Measurements from ENCODE around the gene HEBP2.
"Not testable (repeated sequence)": the region's sequence is repeated elsewhere in the genome, so short reads cannot be mapped to it uniquely, and the experiment has no call there.

Gene HEBP2

DNA sequence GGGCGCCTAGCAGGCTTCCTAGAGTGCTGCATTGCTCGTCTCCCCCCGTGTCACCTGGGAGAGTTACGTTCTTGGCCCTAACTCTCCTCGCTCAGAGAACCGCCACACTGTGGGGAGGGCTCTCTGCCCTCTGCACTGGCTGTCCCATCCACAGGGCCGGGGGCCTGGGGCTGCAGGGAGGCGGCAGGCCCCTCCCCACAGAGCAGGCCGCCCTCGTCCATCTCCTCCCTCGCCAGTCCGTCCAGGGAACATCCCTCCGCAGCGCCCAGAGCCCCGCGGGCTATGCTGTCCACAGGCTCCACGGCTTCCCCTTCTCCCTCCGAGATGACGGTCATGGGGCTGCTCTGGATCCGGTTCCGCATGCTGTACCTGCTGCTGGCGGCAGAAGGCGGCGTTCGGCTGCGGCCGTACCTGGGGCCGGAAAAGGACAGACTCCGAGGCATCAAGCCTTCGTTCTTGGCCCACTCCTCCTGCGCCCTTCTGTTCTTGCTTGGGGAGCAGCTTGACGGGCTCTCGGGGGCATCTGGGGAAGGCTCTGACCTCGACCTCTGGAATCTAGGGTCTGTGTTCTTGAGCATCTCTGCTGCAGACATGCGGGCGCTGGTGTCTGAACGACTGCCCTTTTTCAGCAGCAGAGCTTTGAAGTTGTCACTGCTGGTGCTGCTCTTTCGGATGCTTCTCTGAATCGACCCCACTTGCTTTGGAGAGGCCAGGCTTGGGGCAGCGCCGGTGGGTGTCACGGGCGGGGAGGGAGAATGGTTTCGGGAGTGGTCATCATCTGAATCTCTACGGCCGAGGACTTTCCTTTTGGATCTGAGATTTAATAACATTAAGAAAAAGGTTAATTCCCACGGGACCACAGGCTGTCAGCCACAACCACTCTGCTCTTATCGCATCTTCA, 20.2 kb downstream of the HEBP2 start:
- DNase-seq (ENCODE audit: low spot score), result no peak

DNA sequence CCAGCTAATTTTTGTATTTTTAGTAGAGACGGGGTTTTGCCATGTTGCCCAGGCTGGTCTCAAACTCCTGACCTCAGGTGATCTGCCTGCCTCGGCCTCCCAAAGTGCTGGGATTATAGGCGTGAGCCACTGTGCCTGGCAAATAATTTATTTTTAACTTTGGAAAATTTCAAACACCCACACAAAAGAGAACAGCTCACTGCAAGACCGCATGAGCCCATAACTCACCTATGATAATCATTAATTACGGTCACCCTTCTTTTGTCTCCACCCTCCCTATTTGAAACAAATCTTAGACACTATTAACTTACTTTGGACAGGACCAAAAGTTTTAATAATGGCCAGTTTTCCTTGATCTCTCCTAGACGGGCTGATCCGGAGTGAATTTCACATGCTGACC, 21.2 kb downstream of the HEBP2 start:
- not testable (repeated sequence) for DNase-seq (ENCODE audit: low spot score)

DNA sequence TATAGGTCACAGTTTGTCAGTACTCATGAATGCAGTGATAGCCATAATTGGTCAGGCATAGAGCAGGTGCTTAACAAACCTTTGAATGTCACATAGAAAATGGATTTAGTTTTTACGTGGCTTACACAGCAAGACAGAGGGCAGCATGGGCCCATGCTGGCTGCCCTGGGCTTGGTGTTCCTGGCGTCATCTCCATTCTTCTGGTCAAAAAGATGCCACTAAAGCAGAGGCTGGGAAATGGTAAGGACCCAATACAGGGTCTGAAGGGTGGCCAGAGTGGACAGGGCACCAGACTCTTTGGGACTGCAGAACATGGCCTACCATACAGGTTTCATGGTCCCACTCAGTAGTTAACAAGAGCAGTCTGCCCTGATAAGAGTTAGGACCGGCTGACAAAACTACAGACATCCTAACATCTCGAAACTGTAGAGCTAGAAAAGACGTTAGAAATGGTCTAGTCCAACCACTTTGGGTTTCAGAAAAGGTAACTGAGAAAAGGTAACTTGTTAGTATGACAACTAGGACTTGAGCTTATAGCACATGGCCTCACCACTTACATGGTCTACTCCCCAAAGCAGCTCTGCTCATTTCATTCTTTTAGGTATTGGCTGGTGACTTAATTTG, 22.6 kb downstream of the HEBP2 start:
- DNase-seq (ENCODE audit: low spot score), result no peak

DNA sequence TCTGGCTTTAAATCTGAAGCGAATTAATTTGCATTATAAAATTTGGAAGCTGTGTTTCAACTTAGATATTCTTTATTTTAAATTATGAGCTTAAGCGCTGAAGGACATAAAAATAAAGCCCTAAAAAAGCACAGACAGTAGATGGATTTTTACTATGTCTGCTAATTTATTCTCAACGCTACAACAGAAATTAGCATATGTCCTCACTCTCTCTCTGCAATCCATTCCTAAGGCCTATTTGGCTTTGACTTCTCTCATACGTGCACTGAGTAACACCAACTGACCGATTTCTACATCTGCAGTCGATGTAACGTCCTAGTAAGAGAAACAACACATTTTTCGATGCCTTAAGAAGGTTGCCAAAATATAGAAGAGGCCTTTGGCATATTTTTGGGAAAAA, 23.7 kb downstream of the HEBP2 start:
- DNase-seq (ENCODE audit: low spot score), result peak; percentile 39

DNA sequence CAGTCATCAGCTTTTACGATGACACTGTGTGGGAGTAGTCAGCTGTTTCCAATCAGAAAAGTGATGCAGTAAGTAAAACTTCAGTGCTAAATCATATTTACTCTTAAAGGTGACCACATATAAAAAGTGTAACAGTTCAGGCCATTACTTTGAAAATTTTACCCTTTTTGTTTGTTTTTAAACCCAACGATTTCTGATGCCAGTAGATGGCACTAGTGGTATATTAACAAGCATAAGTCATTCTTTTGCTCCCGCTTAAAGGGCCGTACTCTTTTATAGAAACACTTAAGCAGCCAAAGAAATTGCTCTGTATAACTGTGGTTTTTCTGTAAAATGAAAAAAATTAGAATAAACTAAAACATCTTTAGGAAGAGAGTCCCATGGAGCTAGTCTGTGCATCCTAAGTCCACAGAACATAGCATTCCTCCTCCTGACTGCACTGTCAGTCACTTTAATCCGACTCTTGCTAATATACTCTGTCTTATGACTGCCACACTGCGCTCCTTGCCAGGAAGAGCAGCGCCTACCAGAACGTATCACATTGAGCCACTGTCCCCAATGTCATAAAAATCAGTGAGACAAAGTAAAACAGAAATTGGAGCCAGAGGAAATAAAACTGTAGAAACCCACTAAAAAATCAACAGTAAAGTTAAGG, 25.0 kb downstream of the HEBP2 start:
- DNase-seq (ENCODE audit: low spot score), result peak; percentile 87

DNA sequence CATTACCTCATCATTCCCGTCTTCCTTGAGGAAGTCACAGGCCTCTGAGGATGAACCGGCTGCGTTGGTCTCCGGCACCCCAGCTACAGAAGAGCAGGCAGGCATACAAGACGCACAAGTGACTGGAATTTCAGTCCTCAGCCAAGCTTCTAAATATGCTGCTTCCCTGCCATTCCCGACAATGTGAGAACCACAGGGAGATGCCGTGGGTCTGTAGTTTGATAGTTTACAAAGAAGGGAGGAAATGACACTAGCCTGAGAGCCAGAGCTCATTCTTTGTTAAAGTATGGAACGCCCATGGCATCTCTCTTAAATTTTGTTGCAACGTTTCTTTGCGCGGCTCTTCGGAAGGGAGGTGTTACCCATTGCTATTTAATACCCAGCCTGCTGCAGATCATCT, 25.7 kb downstream of the HEBP2 start:
- no peak for DNase-seq (ENCODE audit: low spot score)

DNA sequence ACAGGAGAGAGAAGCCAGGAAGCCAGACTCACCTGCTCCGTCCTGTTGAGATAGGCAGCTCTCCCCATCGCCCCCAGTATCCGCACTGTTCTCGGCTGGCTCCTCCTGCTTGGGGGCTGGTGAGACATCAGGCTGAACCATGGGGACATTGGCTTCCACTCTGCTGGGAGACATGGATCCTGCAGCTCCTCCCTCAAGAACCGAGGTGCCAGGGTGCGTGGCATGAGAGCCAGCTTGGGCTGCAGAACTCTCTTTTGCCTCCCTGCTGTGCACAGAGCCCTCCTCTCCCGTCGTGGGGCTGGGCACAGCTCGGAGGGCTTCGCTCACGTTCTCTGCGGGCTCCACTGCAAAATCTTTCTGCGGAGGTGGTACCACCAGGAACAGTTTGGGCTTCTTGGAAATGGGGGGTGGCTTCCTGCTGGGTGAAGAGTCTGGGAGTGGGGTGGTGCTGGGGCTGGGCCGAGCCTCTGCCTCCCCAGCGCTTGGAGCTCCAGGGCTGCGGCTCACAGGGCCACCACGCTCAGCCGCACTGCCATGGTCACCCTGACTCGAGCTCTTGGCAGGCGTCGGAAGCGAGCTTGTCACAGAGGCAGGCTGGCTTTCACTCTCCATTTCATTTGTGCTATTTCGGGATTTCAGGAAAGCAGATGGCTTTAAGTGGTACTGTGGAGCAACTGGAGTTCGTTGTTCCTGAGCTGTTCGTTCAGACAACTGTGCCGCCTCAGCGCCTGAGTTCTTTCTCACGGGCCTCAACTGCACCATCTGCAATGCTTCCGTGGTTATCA, 26.5 kb downstream of the HEBP2 start:
- DNase-seq (ENCODE audit: low spot score), result peak; percentile 90

DNA sequence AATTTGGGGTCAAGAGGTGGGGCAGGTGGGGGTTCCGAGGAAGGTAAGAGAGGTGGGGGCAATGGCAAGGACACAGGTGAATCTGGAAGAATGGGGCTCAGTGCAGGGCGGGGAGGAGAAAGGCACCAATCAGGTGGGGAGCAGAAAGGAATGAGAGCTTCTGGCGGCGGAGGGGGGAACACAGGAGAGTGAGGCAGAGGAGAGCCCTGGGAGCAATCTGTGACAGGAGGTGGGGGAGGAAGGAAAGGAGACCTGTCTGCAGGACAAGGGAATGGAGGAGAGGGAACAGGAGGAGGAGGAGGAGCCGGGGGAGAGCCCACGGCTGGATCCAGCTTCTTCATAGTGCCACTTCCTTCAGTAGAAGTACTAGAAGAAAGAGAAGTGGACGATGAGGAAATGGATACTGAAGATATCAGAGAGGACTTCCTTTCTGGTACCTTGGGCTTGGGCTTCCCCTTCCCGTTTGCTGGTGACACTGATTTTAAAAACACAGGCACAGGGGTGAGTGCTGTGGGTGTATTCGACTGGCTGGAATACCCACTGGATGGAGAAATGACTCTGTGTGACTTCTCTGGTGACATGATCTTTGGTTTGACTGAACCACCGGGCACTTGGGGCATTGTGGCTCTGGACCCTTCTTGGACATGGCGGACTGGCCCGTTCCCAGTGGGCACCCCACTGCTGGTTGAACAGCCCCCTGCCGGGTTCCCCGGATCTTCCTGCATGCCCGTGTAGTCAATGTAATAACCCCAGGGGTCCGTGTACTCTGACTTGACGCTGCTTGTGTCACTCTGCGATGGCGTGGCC, 27.4 kb downstream of the HEBP2 start:
- DNase-seq (ENCODE audit: low spot score), result peak; percentile 75

DNA sequence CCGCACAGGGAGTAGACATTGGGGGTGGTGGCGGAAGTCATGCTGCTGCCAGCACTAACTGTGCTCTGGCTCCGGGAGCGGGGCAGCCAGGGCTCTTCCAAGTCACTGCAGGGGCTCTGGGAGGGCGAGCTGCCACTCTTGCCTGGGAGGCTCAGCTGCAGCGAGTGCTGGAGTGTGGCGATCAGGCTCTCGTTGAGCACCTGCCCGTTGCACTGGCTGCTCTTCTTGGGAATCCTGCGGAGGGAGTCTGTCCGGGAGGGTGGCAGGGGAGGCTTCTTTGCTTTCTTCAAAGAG, 28.0 kb downstream of the HEBP2 start:
- peak; percentile 79 for DNase-seq (ENCODE audit: low spot score)

DNA sequence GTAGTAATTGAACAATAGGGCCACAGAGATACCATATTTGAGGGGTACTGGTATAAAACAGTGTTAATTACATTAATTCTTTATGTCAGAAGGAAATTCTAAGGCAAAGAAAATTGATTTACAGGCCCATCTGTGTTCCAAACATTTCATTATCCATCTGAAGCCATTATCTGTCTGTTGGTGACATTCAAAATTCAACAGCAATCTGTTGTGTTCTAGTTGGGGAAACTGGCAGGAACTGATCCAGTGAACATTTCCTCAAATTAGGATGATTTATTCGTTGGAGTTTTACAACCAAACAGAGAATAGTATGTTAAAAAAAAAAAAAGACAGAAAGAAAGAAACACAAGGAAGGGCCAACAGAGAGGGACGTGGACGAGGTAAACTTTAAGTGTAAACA, 30.1 kb downstream of the HEBP2 start:
- DNase-seq (ENCODE audit: low spot score), result no peak

DNA sequence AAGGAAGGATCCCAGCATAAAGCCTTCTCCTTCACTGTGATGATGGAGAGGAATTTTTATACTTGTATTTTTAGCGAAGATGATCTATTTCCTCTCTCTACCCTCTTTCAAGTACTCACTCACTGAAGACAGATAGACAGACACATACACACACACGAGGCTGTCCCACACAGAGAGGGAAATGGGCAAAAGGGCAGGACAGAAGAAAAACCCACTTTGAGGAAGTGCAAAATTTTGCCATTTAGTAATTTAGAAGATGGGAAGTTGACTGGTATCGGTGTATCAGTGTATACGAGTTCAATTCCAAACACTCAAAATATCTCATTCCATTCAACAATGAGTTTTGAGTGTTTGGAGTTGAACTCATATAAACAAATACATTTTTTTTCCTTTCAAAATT, 30.9 kb downstream of the HEBP2 start:
- DNase-seq (ENCODE audit: low spot score), result no peak

DNA sequence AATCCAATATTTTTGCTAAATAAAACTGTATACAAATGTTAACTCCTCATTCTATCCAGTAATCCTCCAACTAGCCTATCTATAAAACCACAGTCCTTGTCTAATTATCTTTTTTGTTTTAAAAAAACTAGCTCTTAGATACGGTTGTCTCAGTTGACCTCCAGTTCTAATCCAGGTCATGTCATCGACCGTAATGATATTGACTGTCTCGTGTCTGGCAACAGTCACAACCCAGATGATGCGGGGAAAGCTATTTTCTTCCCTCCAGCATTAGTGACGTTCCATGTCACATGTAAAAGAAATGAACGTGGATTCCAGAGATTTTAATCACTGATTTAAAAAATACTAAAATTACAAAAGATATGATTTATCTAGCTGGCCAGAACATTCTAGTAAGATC, 35.5 kb downstream of the HEBP2 start:
- DNase-seq (ENCODE audit: low spot score), result no peak

DNA sequence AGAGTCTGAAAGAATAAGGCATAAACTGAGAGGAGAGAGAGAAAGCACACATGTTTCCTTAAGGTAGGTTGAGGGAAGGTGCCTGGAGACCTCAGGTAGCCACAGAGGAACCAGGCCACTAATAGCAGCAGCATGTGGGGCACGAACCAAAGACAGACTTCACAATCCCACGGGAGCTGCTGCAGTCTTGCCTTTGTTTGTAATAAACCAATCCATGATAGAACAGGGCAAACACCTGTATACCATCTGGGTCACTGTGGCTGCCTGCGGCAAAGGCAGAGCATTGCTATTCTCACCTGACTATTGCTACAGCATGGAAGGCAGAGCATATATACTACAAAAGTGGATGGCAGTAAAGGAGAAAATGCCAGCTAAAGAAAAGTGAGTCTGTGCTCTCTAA, 36.3 kb downstream of the HEBP2 start:
- no peak for DNase-seq (ENCODE audit: low spot score)

DNA sequence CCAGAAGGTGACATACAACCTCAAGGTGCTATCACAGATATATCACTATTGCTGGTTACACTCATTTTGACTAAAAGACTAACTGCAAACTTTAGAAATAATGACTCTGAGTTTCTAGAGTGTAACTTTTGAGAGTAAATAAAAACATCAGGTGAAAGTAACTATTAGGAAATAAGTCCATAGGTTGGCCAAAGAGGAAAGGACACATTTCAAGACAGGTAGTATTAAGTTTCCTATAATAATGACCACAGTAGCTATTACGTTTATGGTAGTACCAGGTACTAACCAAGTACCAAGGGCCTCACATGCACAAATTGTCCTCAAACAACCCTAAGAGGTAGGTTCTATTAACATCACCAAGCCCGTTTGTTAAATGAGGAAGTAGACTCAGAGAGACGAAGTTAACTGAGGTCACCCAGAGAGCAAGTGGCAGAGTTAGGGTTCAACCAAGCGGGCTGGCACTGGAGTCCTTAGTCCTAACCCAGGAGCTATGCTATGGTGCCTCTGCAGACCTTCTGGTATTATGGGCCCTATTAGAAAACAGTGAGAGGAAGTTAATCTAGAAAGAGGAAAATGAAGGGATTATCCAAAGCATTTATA, 36.8 kb downstream of the HEBP2 start:
- DNase-seq (ENCODE audit: low spot score), result no peak

DNA sequence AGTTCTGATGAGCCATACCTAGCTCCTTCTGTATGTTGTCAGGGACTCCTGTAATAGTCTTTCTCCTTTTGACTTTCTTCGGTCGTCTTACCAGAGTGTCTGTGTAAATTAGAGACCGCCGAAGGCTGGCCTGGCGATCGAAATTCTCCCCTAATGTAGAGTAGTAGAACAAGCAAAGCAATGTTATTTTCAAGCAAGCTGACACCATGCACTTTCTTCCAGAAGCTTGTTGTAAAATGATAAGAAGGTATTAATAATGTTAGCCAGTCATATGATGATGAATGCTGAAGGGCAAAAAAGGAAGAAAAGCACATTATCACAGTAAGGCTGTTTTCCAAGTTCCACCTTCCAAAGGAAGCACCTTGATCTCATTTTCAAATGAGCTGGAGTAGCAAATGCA, 37.9 kb downstream of the HEBP2 start:
- no peak for DNase-seq (ENCODE audit: low spot score)

DNA sequence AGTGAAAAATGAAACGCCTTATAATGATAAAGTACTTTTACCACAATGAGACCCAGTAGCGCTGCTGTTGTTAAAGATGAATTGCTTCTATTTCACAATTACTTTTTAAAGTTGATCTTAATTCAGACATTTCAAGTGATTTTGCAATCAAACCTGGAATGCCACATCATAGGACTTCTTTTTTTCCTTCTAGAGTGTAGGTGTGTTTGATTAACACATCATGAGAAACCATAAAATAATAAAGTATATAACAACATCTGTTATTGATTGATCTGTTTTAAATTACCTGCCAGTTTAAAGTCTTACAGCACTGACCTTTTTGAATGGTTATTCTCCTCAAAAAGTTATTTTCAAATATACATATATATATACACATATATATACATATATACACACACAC, 38.6 kb downstream of the HEBP2 start:
- no peak for DNase-seq (ENCODE audit: low spot score)

DNA sequence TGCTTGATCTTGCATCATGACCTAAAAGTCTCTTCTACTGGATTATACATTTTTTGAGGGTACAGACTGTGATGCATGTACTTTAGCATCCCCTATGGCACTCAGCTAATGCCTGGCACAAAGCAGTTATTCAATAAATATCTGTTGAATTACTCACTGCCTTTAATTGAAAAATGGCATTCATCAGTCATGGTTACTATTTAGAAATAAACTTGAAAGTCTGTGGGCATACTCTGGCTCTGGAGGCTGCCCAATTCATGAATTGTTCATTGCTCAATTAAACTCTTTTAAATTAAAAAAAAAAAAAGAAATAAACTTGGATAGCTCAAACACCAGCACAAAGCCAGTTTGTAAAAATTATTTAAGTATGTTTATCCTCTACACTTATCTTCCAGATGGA, 40.0 kb downstream of the HEBP2 start:
- DNase-seq (ENCODE audit: low spot score), result no peak

DNA sequence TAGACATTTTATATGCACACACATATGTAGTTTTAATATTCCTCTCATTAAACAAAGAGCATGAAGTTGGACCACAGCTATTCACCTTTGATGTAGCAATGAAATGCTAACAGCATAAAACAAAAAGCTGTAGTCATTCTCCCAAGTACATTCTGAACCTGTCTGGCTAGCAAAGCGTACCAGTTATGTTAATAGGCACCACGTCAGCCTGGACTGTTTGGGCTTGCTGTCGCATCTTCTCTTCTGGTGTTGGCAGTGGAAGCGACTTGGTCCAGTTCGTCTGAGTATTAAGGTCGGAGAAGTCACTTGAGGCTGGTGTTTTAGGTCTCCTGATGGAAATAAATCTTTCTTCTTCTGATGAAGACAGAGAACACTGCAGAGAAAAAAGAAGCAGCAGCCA, 42.8 kb downstream of the HEBP2 start:
- no peak for DNase-seq (ENCODE audit: low spot score)

DNA sequence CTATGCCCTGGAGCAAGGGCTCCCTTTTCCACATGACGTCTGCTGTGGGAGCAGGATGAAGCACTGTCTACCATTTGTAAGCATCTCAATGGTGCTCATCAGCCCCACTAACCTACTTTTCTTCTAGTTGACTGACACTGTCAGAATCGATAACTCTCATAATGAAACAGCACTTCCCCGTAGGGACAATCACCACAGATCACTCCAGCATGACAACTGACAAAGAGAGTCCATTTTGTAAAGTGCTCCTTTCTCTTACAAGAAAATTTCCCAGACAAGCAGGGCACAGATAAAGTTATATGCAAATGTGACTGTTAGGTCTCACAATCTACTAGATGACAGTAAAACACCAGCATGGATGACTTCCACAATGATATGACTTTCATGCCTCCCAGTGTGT, 46.4 kb downstream of the HEBP2 start:
- DNase-seq (ENCODE audit: low spot score), result no peak

DNA sequence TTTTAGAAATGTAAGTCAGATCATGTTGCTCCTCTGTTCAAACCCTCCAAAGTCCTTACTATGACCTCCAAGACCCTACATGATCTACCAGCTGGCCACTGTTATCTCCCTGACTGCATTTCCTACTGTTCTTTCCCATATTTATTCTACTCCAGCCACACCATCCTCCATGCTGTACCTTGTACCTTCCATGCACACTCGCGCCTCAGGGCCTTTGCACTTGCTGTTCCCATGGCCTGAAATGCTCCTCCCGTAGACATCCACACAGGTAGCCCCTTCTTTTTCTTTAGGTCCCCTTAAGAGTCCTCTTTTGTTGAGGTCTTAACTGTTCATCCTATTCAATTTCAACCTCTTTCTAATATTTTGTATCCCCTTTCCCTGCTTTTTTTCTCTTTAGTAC, 47.0 kb downstream of the HEBP2 start:
- no peak for DNase-seq (ENCODE audit: low spot score)

DNA sequence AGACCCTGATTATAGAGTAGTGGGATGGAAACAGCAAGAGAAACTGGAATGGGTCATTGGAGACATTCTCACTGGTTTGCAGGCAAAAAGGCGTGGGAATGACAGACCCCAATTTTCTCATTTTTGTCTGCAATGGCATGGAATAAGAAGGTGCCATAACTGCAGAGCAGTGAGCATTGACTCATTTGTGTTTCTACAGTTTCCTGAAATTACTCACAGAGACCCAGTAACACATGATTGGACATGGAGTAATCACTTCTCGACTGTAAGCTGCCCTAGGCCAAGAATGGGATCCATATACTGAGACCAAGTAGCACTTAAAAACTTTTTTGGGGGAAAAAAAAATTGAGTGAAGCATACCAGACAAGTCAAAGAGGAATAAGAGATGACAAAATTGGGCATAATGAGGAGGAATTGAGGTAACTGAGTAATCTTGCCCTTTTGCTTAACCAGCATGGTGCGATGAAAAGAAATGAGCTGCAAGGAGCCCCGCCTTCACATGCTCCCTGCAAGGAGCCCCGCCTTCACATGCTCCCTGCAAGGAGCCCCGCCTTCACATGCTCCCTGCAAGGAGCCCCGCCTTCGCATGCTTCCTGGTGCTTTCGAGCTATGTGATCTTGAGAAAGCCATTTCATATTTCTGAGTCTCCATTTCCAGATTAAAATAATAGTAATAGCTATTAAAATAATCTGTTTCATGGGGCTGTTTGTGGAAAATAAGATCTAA, 51.1 kb downstream of the HEBP2 start:
- DNase-seq (ENCODE audit: low spot score), result no peak

Measured in cerebellar cortex (tissue), 1 donor.